ENCODE measurements around the gene INCA1. TPM values are rescaled to one million over a fixed set of nuclear protein-coding genes. Genes with fewer than 3 reads are reported as not detected.

INCA1 gene
- total and polyA plus RNA-seq, 2 of the 13 experiments (the other 11 are each of a cell fraction or from before 2014, with no cell fraction given): 0.93 to 2.6 TPM

DNA sequence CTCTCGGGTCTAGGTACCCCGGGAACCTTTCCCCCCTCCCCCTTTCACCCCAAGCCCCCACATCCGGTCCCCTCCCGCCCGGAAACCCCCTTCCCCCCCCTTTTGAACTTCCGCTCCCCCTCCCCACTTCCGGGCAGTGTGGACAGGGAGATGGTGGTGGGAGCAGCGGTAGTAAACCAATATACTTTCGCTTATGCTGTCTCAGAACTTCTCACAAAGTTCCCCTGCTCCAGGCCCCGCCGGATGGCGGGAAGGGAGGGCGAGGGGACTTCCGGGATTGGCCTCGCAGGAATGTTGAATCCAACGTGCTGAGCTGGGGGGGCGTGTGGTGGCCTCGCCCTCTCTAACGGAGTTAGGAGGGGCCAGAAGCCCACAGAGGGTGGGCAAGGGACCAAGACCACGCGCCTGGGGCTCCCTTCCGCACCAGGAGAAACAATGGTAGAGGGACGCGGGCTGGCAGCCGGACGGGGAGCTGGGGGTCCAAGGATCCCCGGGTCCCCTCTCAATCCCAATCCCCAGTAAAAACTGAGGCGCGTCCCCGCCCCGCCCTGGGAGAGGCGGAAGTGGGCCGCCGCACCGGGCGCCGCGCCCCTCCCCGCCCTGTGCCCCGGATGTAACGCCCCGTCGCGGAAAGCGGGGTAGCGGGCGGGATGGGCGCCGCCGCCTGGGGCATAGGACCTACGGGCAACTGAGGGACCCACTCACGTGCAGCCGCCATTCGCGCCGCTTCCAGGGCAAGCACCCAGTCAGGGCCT, 49.7 kb downstream of the INCA1 start (continued):
- TF ChIP-seq POLR2AphosphoS5 (IDR thresholded peaks at IDR 0.05; ENCODE audit: low read depth, low read length) (peak; percentile 55; the same call in 1 of the 2 replicates), KLF9 (CRISPR knock-in tag; IDR thresholded peaks at IDR 0.05; ENCODE audit: low read depth) (no peak), MAZ (IDR thresholded peaks at IDR 0.05; ENCODE audit: borderline replicate concordance, low read depth, low read length) (no peak), MAZ (CRISPR knock-in tag; IDR thresholded peaks at IDR 0.05; ENCODE audit: low read depth) (peak; percentile 74), SIX1 (CRISPR knock-in tag; IDR thresholded peaks at IDR 0.05; ENCODE audit: borderline replicate concordance) (no peak), STAG1 (CRISPR knock-in tag; IDR thresholded peaks at IDR 0.05) (no peak), ZNF746 (CRISPR knock-in tag; IDR thresholded peaks at IDR 0.05) (no peak; the same call in 1 of the 2 replicates), POLR2G (IDR thresholded peaks at IDR 0.05; ENCODE audit: low read depth, low read length) (no peak), RARG (CRISPR knock-in tag; IDR thresholded peaks at IDR 0.05; ENCODE audit: low read depth) (no peak), PCBP1 (IDR thresholded peaks at IDR 0.05; ENCODE audit: borderline replicate concordance, low read depth, low read length) (no peak), ZNF607 (CRISPR knock-in tag; IDR thresholded peaks at IDR 0.05; ENCODE audit: borderline replicate concordance) (no peak; the same call in 1 of the 2 replicates), ZNF737 (CRISPR knock-in tag; IDR thresholded peaks at IDR 0.05; ENCODE audit: borderline replicate concordance) (no peak)
- TF ChIP-seq, protein P1, sequence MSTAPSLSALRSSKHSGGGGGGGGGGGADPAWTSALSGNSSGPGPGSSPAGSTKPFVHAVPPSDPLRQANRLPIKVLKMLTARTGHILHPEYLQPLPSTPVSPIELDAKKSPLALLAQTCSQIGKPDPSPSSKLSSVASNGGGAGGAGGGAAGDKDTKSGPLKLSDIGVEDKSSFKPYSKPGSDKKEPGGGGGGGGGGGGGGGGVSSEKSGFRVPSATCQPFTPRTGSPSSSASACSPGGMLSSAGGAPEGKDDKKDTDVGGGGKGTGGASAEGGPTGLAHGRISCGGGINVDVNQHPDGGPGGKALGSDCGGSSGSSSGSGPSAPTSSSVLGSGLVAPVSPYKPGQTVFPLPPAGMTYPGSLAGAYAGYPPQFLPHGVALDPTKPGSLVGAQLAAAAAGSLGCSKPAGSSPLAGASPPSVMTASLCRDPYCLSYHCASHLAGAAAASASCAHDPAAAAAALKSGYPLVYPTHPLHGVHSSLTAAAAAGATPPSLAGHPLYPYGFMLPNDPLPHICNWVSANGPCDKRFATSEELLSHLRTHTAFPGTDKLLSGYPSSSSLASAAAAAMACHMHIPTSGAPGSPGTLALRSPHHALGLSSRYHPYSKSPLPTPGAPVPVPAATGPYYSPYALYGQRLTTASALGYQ (CRISPR knock-in tag; IDR thresholded peaks at IDR 0.05): no peak
- TF ChIP-seq, protein P2, sequence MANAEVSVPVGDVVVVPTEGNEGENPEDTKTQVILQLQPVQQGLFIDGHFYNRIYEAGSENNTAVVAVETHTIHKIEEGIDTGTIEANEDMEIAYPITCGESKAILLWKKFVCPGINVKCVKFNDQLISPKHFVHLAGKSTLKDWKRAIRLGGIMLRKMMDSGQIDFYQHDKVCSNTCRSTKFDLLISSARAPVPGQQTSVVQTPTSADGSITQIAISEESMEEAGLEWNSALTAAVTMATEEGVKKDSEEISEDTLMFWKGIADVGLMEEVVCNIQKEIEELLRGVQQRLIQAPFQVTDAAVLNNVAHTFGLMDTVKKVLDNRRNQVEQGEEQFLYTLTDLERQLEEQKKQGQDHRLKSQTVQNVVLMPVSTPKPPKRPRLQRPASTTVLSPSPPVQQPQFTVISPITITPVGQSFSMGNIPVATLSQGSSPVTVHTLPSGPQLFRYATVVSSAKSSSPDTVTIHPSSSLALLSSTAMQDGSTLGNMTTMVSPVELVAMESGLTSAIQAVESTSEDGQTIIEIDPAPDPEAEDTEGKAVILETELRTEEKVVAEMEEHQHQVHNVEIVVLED (CRISPR knock-in tag; IDR thresholded peaks at IDR 0.05; ENCODE audit: borderline replicate concordance): peak; percentile 45; the same call in 1 of the 2 replicates
- TF ChIP-seq, protein P3, sequence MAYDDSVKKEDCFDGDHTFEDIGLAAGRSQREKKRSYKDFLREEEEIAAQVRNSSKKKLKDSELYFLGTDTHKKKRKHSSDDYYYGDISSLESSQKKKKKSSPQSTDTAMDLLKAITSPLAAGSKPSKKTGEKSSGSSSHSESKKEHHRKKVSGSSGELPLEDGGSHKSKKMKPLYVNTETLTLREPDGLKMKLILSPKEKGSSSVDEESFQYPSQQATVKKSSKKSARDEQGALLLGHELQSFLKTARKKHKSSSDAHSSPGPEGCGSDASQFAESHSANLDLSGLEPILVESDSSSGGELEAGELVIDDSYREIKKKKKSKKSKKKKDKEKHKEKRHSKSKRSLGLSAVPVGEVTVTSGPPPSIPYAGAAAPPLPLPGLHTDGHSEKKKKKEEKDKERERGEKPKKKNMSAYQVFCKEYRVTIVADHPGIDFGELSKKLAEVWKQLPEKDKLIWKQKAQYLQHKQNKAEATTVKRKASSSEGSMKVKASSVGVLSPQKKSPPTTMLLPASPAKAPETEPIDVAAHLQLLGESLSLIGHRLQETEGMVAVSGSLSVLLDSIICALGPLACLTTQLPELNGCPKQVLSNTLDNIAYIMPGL (CRISPR knock-in tag; IDR thresholded peaks at IDR 0.05; ENCODE audit: borderline replicate concordance in 1 of 2, low read depth in 1 of 2): peak in 1 of 2 experiments; percentile 39; a peak in 2 of 4 replicates
- TF ChIP-seq, protein P4, sequence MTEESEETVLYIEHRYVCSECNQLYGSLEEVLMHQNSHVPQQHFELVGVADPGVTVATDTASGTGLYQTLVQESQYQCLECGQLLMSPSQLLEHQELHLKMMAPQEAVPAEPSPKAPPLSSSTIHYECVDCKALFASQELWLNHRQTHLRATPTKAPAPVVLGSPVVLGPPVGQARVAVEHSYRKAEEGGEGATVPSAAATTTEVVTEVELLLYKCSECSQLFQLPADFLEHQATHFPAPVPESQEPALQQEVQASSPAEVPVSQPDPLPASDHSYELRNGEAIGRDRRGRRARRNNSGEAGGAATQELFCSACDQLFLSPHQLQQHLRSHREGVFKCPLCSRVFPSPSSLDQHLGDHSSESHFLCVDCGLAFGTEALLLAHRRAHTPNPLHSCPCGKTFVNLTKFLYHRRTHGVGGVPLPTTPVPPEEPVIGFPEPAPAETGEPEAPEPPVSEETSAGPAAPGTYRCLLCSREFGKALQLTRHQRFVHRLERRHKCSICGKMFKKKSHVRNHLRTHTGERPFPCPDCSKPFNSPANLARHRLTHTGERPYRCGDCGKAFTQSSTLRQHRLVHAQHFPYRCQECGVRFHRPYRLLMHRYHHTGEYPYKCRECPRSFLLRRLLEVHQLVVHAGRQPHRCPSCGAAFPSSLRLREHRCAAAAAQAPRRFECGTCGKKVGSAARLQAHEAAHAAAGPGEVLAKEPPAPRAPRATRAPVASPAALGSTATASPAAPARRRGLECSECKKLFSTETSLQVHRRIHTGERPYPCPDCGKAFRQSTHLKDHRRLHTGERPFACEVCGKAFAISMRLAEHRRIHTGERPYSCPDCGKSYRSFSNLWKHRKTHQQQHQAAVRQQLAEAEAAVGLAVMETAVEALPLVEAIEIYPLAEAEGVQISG (CRISPR knock-in tag; IDR thresholded peaks at IDR 0.05): 0 out of 2 replicates have a peak, but pooled peaks have one; percentile 30

Measured in HepG2 (cell line).